Stimulated activated CD8-positive, alpha-beta memory T cell treated with anti-CD3 and anti-CD28 coated beads, Interleukin-12 subunit alpha, Interleukin-12 subunit beta, amount 100 ng/mL, for 4 hours (primary cell): ENCODE measurements around the gene FBF1.
"Not testable (repeated sequence)": the region's sequence is repeated elsewhere in the genome, so short reads cannot be mapped to it uniquely, and the experiment has no call there.

ENCODE experiments used
- DNase-seq: peaks from one replicate; pipeline ENCODE4 v3.0.0-alpha.2; 2020; ENCODE audit warnings: low read depth

FBF1 gene

GRCh38 chr17:75875182-75875939, 65.5 kb downstream of the FBF1 start:
- DNase-seq = no peak

GRCh38 chr17:75874323-75875181, 66.3 kb downstream of the FBF1 start:
- DNase-seq = no peak

- DNase-seq = no peak
These were observed 67.1 kb downstream of the FBF1 start for GRCh38 chr17:75873587-75874322.

- DNase-seq = no peak
These were observed 68.1 kb downstream of the FBF1 start for GRCh38 chr17:75872434-75873351.

GRCh38 chr17:75870228-75870627, 70.6 kb downstream of the FBF1 start:
- DNase-seq = not testable (repeated sequence)

- no peak for DNase-seq
These were observed 71.3 kb downstream of the FBF1 start for GRCh38 chr17:75869282-75870141.

- DNase-seq = not testable (repeated sequence)
These were observed 72.0 kb downstream of the FBF1 start for GRCh38 chr17:75868730-75869281.

GRCh38 chr17:75865404-75866188, 75.2 kb downstream of the FBF1 start:
- DNase-seq = not testable (repeated sequence)

GRCh38 chr17:75864887-75865286, 76.0 kb downstream of the FBF1 start:
- not testable (repeated sequence) for DNase-seq

GRCh38 chr17:75864448-75864871, 76.4 kb downstream of the FBF1 start:
- DNase-seq = peak; percentile 15

- DNase-seq = no peak
These were observed 78.9 kb downstream of the FBF1 start for GRCh38 chr17:75861927-75862317.
